Measurements from ENCODE around the gene SIRT2.

SIRT2 gene

DNA sequence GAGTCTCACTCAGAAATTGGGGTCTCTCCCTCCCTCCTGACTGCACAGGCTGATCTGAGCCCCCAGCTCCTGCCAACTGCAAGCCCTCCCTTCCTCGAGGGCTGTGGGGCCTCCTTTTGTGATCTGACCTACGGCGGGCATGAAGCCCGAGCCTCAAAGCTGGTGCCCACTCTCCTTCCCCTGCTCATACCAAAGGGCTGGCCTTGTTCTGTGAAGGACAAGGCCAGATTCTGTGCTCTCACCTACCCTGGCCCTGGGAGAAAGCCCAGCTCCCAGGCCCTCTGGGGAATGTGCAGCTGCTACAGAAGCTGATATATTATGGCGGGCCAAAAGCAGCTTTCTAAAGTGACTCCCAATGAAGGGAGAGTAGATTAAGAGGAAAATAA lies 58.8 kb downstream of the SIRT2 start:
- H3K4me3 ChIP-seq (ENCODE audit: low read length) = no peak overlapping the region
- TF ChIP-seq, protein P1, sequence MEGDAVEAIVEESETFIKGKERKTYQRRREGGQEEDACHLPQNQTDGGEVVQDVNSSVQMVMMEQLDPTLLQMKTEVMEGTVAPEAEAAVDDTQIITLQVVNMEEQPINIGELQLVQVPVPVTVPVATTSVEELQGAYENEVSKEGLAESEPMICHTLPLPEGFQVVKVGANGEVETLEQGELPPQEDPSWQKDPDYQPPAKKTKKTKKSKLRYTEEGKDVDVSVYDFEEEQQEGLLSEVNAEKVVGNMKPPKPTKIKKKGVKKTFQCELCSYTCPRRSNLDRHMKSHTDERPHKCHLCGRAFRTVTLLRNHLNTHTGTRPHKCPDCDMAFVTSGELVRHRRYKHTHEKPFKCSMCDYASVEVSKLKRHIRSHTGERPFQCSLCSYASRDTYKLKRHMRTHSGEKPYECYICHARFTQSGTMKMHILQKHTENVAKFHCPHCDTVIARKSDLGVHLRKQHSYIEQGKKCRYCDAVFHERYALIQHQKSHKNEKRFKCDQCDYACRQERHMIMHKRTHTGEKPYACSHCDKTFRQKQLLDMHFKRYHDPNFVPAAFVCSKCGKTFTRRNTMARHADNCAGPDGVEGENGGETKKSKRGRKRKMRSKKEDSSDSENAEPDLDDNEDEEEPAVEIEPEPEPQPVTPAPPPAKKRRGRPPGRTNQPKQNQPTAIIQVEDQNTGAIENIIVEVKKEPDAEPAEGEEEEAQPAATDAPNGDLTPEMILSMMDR (conservative IDR thresholded peaks at IDR 0.05; ENCODE audit: low read length) = no peak
- no peak for DNase-seq (ENCODE audit: low read depth)

DNA sequence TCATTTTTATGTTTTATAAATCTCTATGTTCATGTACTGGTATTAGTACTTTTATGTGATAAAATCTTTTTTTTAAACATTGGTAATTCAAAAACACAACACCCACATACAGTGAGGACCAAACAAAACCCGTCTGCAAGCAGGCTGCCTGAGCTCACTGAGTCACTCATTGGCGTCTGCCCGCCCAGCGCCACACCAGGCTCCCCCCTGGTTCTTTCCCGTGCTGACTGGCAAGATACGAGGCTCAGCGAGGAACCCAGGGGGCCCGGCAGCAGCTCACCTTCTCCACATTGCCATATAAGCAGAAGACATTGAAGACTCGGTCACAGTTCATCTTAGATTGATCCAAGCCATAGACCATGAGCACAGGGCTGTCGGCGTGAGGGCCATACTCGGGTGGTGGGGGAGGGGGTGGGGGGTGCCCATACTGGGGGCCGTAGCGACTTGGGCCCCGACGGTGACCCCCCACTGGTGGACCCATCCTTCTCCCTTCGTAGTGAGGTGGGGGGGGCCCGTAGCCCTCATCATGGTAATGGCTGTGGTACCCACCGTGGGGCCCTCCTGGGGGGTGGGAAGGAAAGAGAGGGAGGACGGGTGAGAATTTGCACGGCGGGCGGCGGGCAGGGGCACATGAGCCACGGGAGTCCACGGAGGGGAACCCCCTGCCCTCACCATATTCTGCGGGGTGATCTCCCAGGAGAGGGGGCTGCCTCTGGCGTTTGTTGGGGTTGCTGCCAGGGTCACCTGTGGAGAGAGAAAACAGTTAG lies 59.4 kb downstream of the SIRT2 start:
- DNase-seq (ENCODE audit: low read depth) = no peak
- TF ChIP-seq, protein P1 (conservative IDR thresholded peaks at IDR 0.05; ENCODE audit: low read length) = no peak
- H3K4me3 ChIP-seq (ENCODE audit: low read length) = no peak overlapping the region

DNA sequence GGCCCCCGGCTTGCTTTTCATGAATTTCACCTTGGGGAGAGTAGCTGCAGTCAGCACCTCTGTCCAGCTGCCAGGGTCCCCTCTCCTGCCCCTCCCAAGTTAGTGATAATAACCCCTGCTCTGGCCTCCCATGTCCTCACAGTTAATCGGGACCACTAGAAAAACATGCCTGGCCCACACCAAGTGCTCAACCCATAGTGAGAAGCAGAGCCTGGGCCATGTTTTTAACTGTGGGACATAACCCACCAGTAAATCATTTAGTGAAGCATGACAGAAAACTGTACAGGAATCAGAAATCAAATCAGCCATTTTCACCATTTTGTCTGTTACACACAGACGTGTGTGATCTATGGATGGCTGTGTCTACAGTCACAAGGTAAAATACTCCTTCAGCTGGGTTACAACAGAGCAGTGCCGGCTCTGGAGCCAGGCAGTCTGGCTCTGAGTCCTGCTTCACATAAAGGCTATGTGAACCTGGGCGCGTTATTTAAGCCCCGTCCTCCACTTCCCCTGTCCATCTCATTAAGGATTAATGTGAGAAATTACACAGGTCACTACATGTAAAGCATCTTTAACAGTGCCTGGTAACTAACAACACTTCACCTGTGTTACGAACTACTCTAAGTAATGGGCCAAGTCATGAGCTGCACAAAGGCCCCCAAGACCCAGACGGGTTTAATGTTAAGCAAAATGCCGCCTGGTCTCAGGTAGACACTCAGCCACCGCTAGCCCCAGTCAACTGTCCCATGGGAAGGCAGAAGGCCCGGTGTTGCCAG lies 60.2 kb downstream of the SIRT2 start:
- TF ChIP-seq, protein P1 (conservative IDR thresholded peaks at IDR 0.05; ENCODE audit: low read length) = no peak
- no peak for DNase-seq (ENCODE audit: low read depth)
- H3K4me3 ChIP-seq (ENCODE audit: low read length) = no peak overlapping the region

DNA sequence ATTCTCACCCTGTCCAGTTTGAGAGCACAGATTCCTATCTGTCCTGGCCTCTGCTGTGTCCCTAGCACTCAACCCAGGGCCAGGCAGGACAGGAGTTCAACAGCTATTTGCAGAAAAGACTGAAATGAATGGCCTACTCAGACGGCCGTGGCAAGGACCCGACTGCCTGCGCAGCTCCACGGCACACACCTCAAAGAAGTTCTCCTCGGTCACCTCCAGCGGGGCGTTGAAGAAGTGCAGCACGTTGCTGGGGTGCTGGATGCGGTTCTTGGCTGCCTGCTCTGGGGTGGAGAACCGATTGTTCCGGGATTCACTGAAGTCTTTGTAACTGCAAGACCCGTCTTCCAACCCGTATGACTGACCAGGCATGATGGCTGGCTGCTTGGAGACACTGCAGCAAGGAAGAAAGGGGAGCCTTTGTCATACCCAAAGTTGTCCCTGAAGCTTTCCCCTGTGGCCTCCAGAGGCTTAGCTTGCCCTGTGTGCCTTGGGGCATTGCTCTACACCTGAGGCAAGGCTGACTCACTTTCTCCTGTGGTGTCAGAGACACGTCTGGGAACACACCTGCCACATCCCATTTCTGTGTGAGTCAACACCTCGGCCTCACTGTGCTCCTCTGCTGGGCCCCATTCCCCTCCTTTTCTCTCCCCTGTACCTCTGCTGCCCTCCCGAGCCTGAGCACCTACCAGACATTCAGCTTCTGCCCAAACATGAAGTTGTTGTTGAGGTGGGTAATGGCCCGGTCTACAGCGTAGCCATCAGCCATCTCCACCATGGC lies 61.0 kb downstream of the SIRT2 start:
- no peak overlapping the region for H3K4me3 ChIP-seq (ENCODE audit: low read length)
- no peak for DNase-seq (ENCODE audit: low read depth)
- TF ChIP-seq, protein P1 (conservative IDR thresholded peaks at IDR 0.05; ENCODE audit: low read length) = no peak

DNA sequence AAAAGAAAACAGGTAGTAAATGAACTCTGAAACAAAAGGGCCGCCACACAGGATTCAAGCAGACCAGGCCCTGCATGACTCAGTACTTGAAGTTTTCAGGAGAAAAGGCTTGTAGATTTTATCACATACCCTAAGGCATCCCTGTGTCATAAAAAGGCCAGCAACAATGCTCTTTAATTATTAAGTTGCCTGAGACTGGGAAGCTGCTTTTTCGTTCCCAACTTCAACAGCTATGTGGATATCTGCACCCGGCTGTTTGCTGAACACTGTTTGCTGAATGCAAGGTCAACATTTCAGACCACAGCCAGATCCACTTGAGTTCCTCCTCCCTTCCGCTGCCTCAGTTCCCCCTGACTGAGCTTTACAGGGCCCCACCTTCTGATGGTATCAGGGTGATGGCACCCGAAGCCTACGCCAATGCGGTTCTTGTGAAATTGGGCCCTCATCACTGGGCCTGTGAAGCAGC lies 61.7 kb downstream of the SIRT2 start:
- no peak for DNase-seq (ENCODE audit: low read depth)
- H3K4me3 ChIP-seq (ENCODE audit: low read length) = no peak overlapping the region
- TF ChIP-seq, protein P1 (conservative IDR thresholded peaks at IDR 0.05; ENCODE audit: low read length) = no peak

DNA sequence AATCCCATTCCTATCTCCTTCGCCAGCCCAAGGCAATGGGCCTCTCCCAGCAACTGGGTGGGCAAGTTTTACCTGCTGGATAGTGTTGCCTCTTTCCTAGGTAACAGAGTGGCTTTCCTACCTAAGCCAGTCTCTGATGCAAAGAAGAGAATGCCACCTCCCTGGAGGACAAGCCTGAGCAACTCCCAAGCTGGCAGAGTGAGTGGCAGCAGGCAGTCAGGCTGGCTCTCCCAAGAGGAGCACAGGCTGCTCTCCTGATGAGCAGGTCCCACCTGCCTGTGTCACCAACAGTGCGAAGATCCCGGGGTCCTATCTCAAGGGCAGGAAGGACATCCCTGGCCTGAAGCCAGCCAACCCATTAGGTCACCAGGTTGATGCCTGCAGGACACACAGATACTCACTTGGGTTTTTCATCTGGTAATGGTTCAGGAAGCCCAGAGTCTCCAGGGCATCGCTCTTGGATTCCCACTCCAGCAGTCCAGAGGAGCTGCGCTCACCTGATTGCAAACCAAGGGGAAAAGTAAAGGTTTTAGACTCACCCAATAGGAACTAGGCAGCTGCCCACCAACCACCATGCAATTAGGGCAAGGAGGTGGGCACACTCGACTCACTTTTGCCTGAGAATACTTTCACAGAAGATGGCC lies 62.3 kb downstream of the SIRT2 start:
- H3K4me3 ChIP-seq (ENCODE audit: low read length) = no peak overlapping the region
- TF ChIP-seq, protein P1 (conservative IDR thresholded peaks at IDR 0.05; ENCODE audit: low read length) = no peak
- no peak for DNase-seq (ENCODE audit: low read depth)
